Upper lobe of right lung (tissue), 1 donor: Measurements from ENCODE around the gene CNRIP1. TPM values are rescaled to one million over a fixed set of nuclear protein-coding genes. Genes with fewer than 3 reads are reported as not detected.

Experiments used
- ATAC-seq: fragments of 200-7000 bp; cut with Tn5 transposase; one replicate; pipeline ENCODE4 v1.9.1; 2020; ENCODE audit warnings: mild to moderate bottlenecking, moderate library complexity
- DNase-seq: peaks from one replicate; pipeline ENCODE4 v3.0.0-alpha.2; 2020
- H3K27ac ChIP-seq: fragments of 200-600 bp; one replicate; pipeline ENCODE4 v1.8.0; 2022
- H3K27me3 ChIP-seq: fragments of 200-600 bp; one replicate; pipeline ENCODE4 v1.8.0; 2022; ENCODE audit warnings: mild to moderate bottlenecking
- H3K36me3 ChIP-seq: fragments of 200-600 bp; one replicate; pipeline ENCODE4 v1.8.0; 2022
- H3K4me1 ChIP-seq: fragments of 200-600 bp; one replicate; pipeline ENCODE4 v1.8.0; 2022
- H3K4me3 ChIP-seq: fragments of 200-600 bp; one replicate; pipeline ENCODE4 v1.8.0; 2022; ENCODE audit warnings: mild to moderate bottlenecking
- H3K9me3 ChIP-seq: fragments of 200-600 bp; one replicate; pipeline ENCODE4 v1.8.0; 2022
- CTCF ChIP-seq: fragments of 200-600 bp; IDR thresholded peaks from one replicate; pipeline ENCODE4 v1.8.0; 2022; ENCODE audit warnings: antibody characterized with exemption
- intact Hi-C: fragments of 100-400 bp; cut with DNase I; formaldehyde crosslinking; loops from one replicate; pipeline ENCODE4 v1.11.0; 2022
- total RNA-seq: library from RNA; stranded (reverse); fragmentation: NEBNext Ultra II Directional; extraction: Animal tissue kit (Norgen Biotek cat#: 25700); gene quantifications from one replicate; pipeline ENCODE4 v1.2.1, GENCODE V29; 2021
- donor health status: DM: no; HTN: yes; CAD: no; lungs with severe emphysema.

Gene CNRIP1
- total RNA-seq, 1 donor from 2014 or later = 23.8 TPM

- TF ChIP-seq CTCF = no peak
- no peaks in the 10 kb centered on the region for H3K9me3 ChIP-seq
- intact Hi-C loops = loop anchor here (10.0 kb wide), 1 partner anchor 60 kb away; no protein-coding TSS in a partner anchor
- DNase-seq (no peak), ATAC-seq (no peak)
- H3K4me1 ChIP-seq = peaks cover 62% of the 10 kb centered on the region
- H3K36me3 ChIP-seq = no peaks in the 10 kb centered on the region
- H3K27me3 ChIP-seq = no peaks in the 10 kb centered on the region
- H3K27ac ChIP-seq = no peak overlapping the region
- no peak overlapping the region for H3K4me3 ChIP-seq
Observed at GRCh38 chr2:68245066-68245465, 74.7 kb downstream of the CNRIP1 start.

- Histone ChIP-seq H3K36me3 (no peaks in the 10 kb centered on the region), H3K4me3 (no peak overlapping the region), H3K9me3 (no peaks in the 10 kb centered on the region), H3K27ac (no peak overlapping the region), H3K4me1 (peaks cover 61% of the 10 kb centered on the region), H3K27me3 (no peaks in the 10 kb centered on the region)
- ATAC-seq = no peak
- intact Hi-C loops = loop anchor here (10.0 kb wide), 1 partner anchor 60 kb away; no protein-coding TSS in a partner anchor
- DNase-seq = no peak
- no peak for TF ChIP-seq CTCF
Observed at GRCh38 chr2:68244456-68244855, 75.3 kb downstream of the CNRIP1 start.

Other genes starting within 250 kb of the CNRIP1 start
- 12.0 TPM for gene PNO1, start 162.1 kb downstream of the CNRIP1 start, total RNA-seq
- 59.2 TPM for gene PPP3R1, start 67.4 kb downstream of the CNRIP1 start, total RNA-seq
- gene PLEK, start 45.3 kb upstream of the CNRIP1 start, total RNA-seq = 32.9 TPM
- 1.8 TPM for gene FBXO48, start 147.3 kb upstream of the CNRIP1 start, total RNA-seq
- gene APLF, start 147.6 kb upstream of the CNRIP1 start, total RNA-seq = 6.8 TPM